COLO829 (cell line): ENCODE measurements around the gene RNF111.
A peak's percentile ranks its signal among the peaks of the same experiment; 100 is the strongest.
"Not testable (repeated sequence)": the region's sequence is repeated elsewhere in the genome, so short reads cannot be mapped to it uniquely, and the experiment has no call there.

Experiments
- DNase-seq: peaks from one replicate; pipeline ENCODE4 v3.0.0; 2012; ENCODE audit warnings: low spot score

RNF111 gene

GRCh38 chr15:59059076-59059597 lies 71.7 kb downstream of the RNF111 start:
- no peak for DNase-seq

GRCh38 chr15:59060348-59060747 lies 72.9 kb downstream of the RNF111 start:
- DNase-seq: no peak

- no peak for DNase-seq
Measured at GRCh38 chr15:59063042-59063441, 75.6 kb downstream of the RNF111 start.

GRCh38 chr15:59069430-59069829 lies 82.0 kb downstream of the RNF111 start:
- DNase-seq: no peak

GRCh38 chr15:59074607-59075006 lies 87.1 kb downstream of the RNF111 start:
- no peak for DNase-seq

- DNase-seq: no peak
Measured at GRCh38 chr15:59087731-59088130, 100.3 kb downstream of the RNF111 start.

- no peak for DNase-seq
Measured at GRCh38 chr15:59094077-59094476, 106.6 kb downstream of the RNF111 start.

GRCh38 chr15:59096429-59096828 lies 109.0 kb downstream of the RNF111 start:
- no peak for DNase-seq

- no peak for DNase-seq
Measured at GRCh38 chr15:59099162-59099685, 111.8 kb downstream of the RNF111 start.

- no peak for DNase-seq
Measured at GRCh38 chr15:59104602-59104911, 117.1 kb downstream of the RNF111 start.

- DNase-seq: peak; percentile 83
Measured at GRCh38 chr15:59104912-59105732, 117.7 kb downstream of the RNF111 start, which contains the start of gene CCNB2. CCNB2 (plus strand) TSS chr15:59105146; CDS start chr15:59105269, 123 bp downstream.

GRCh38 chr15:59105854-59106253 lies 118.4 kb downstream of the RNF111 start:
- no peak for DNase-seq

GRCh38 chr15:59111251-59111650 lies 123.8 kb downstream of the RNF111 start:
- no peak for DNase-seq

- no peak for DNase-seq
Measured at GRCh38 chr15:59115047-59115446, 127.6 kb downstream of the RNF111 start.

- no peak for DNase-seq
Measured at GRCh38 chr15:59116141-59116540, 128.7 kb downstream of the RNF111 start.

- DNase-seq: no peak
Measured at GRCh38 chr15:59116771-59117170, 129.3 kb downstream of the RNF111 start.

GRCh38 chr15:59119625-59120024 lies 132.2 kb downstream of the RNF111 start:
- no peak for DNase-seq

GRCh38 chr15:59120937-59121336 lies 133.5 kb downstream of the RNF111 start:
- DNase-seq: no peak

GRCh38 chr15:59124261-59124660 lies 136.8 kb downstream of the RNF111 start:
- no peak for DNase-seq

GRCh38 chr15:59125683-59126082 lies 138.2 kb downstream of the RNF111 start:
- not testable (repeated sequence) for DNase-seq

GRCh38 chr15:59127255-59127654 lies 139.8 kb downstream of the RNF111 start:
- not testable (repeated sequence) for DNase-seq

- DNase-seq: no peak
Measured at GRCh38 chr15:59131456-59131855, 144.0 kb downstream of the RNF111 start.

GRCh38 chr15:59131969-59132562 lies 144.6 kb downstream of the RNF111 start:
- no peak for DNase-seq
